ENCODE measurements around the gene RGS19. TPM values are rescaled to one million over a fixed set of nuclear protein-coding genes. Genes with fewer than 3 reads are reported as not detected.

RGS19 gene
- total RNA-seq, 1 experiment from 2014 or later, result 12.8 TPM

- H2AFZ ChIP-seq (ENCODE audit: low read length), result no peak overlapping the region
- 0 out of 2 replicates have a peak overlapping the region, but pooled peaks have one; percentile 19 for H3K14ac ChIP-seq (ENCODE audit: insufficient read depth, low read length)
- H3K4me1 ChIP-seq (ENCODE audit: insufficient read depth, low read length), result no peaks in the 10 kb centered on the region
- H3K27me3 ChIP-seq (ENCODE audit: insufficient read depth, low read length), result no peaks in the 10 kb centered on the region
- Mint-ChIP-seq H3K27me3 (ENCODE audit: low read depth) (0 out of 2 replicates have a peak, but pooled peaks cover 2% of the 10 kb centered on the region), H3K36me3 (ENCODE audit: insufficient read depth in 1 of 3, low read depth in 3 of 3) (no peaks in the 10 kb centered on the region), H3K27ac (no peak overlapping the region), H3K9me3 (no peaks in the 10 kb centered on the region), H3K4me3 (no peak overlapping the region), H3K4me1 (peaks cover 4 to 5% of the 10 kb centered on the region in 2 experiments; a peak in 3 of 4 replicates)
- no peak overlapping the region for H2BK5ac ChIP-seq (ENCODE audit: insufficient read length, low read length)
- H2BK20ac ChIP-seq (ENCODE audit: low read depth, low read length, poor library complexity, severe bottlenecking), result no peak overlapping the region
- no peak overlapping the region for H2BK15ac ChIP-seq (ENCODE audit: low read depth, low read length)
- no peaks in the 10 kb centered on the region for H3K23me2 ChIP-seq (ENCODE audit: insufficient read length, low read depth, low read length, poor library complexity, severe bottlenecking)
- H3K27ac ChIP-seq (ENCODE audit: insufficient read length, low read depth, low read length), result no peak overlapping the region
- no peaks in the 10 kb centered on the region for H3K9me3 ChIP-seq (ENCODE audit: control insufficient read depth, low read depth, low read length)
- DNase-seq, result no peak
- H4K5ac ChIP-seq (ENCODE audit: insufficient read length, low read depth, low read length), result no peak overlapping the region
- no peak overlapping the region for H2AK5ac ChIP-seq (ENCODE audit: insufficient read length, low read length)
- H4K20me1 ChIP-seq (ENCODE audit: control insufficient read depth, insufficient read depth, insufficient read length), result peaks cover 3% of the 10 kb centered on the region
- H3K79me1 ChIP-seq (ENCODE audit: insufficient read depth, low read depth, low read length, poor library complexity, severe bottlenecking), result no peaks in the 10 kb centered on the region
- H3K18ac ChIP-seq (ENCODE audit: insufficient read length, low read depth, low read length), result no peak overlapping the region
- no peak overlapping the region for H4K8ac ChIP-seq (replicated peaks; ENCODE audit: insufficient read length, low read depth, low read length)
- no peak overlapping the region for H3K23ac ChIP-seq (ENCODE audit: insufficient read length, low read depth, low read length)
- no peak overlapping the region for H4K91ac ChIP-seq (ENCODE audit: insufficient read length, low read depth, low read length)
- H3T11ph ChIP-seq (ENCODE audit: low read length), result no peak overlapping the region
- H3K4ac ChIP-seq (ENCODE audit: low read depth, low read length), result no peak overlapping the region
- H2BK120ac ChIP-seq (ENCODE audit: low read depth, low read length, poor library complexity, severe bottlenecking), result no peak overlapping the region
- no peak for TF ChIP-seq CTCF (conservative IDR thresholded peaks at IDR 0.05)
- no peak overlapping the region for H3K56ac ChIP-seq (ENCODE audit: insufficient read length, low read depth, low read length)
- H2BK12ac ChIP-seq (ENCODE audit: insufficient read length, low read depth, low read length), result no peak overlapping the region
- no peak overlapping the region for H3K4me2 ChIP-seq (ENCODE audit: insufficient read depth, insufficient read length, low read length)
- no CpG with 5 or more reads among the region's 14 CpGs for WGBS (ENCODE audit: extremely low coverage, insufficient read length, low lambda C conversion rate)
- no peak overlapping the region for H3K9ac ChIP-seq (ENCODE audit: extremely low read depth, insufficient read length, low read length)
- H3K79me2 ChIP-seq (ENCODE audit: insufficient read depth, low read length), result no peaks in the 10 kb centered on the region
Measured at GRCh38 chr20:64115171-64115911, 36.0 kb upstream of the RGS19 start.

Data from H9 (cell line).